MM.1S (cell line): ENCODE measurements around the gene CNTNAP4.

ENCODE experiments used
- DNase-seq: peaks from one replicate; pipeline ENCODE4 v3.0.0-alpha.2; 2015
- H2AFZ ChIP-seq: fragments of 300-600 bp; sonication (generic); 2 replicates; pipeline ENCODE4 v1.6.0; 2016; ENCODE audit warnings: antibody characterized with exemption, low read length
- H3F3A ChIP-seq: fragments of 300-600 bp; sonication (generic); 2 replicates; pipeline ENCODE4 v1.6.1; 2016; ENCODE audit warnings: mild to moderate bottlenecking, antibody characterized with exemption, low read length, moderate library complexity, mixed read lengths; ENCODE audit not compliant: insufficient read depth
- H3K27ac ChIP-seq: fragments of 300-600 bp; sonication (generic); 2 replicates; pipeline ENCODE4 v1.5.1; 2016; ENCODE audit warnings: mild to moderate bottlenecking, low read length
- H3K27me3 ChIP-seq: fragments of 300-600 bp; sonication (generic); replicated peaks from 2 replicates; pipeline ENCODE4 v1.6.0; 2016; ENCODE audit warnings: low read length; ENCODE audit not compliant: insufficient read depth
- H3K36me3 ChIP-seq: fragments of 300-600 bp; sonication (generic); replicated peaks from 2 replicates; pipeline ENCODE4 v1.6.1; 2016; ENCODE audit warnings: mild to moderate bottlenecking, low read length, mixed read lengths; ENCODE audit not compliant: insufficient read depth
- H3K4me1 ChIP-seq: fragments of 300-600 bp; sonication (generic); 2 replicates; pipeline ENCODE4 v1.6.1; 2016; ENCODE audit warnings: low read length, mixed read lengths
- H3K4me2 ChIP-seq: fragments of 300-600 bp; sonication (generic); 2 replicates; pipeline ENCODE4 v1.6.0; 2016; ENCODE audit warnings: low read depth, low read length
- H3K4me3 ChIP-seq: fragments of 300-600 bp; sonication (generic); 2 replicates; pipeline ENCODE4 v1.5.1; 2016; ENCODE audit warnings: low read length, mixed read lengths
- H3K79me2 ChIP-seq: fragments of 300-600 bp; sonication (generic); 2 replicates; pipeline ENCODE4 v1.6.1; 2016; ENCODE audit warnings: mixed run types, low read length, mixed read lengths
- H3K9ac ChIP-seq: fragments of 300-600 bp; sonication (generic); 2 replicates; pipeline ENCODE4 v1.6.1; 2016; ENCODE audit warnings: low read length, mixed read lengths
- H3K9me2 ChIP-seq: fragments of 300-600 bp; sonication (generic); replicated peaks from 2 replicates; pipeline ENCODE4 v1.6.1; 2016; ENCODE audit warnings: mild to moderate bottlenecking, low read length, mixed read lengths; ENCODE audit not compliant: insufficient read depth
- H3K9me3 ChIP-seq: fragments of 300-600 bp; sonication (generic); replicated peaks from 2 replicates; pipeline ENCODE4 v1.6.1; 2016; ENCODE audit warnings: mild to moderate bottlenecking, low read length, mixed read lengths; ENCODE audit not compliant: insufficient read depth
- H4K20me1 ChIP-seq: fragments of 300-600 bp; sonication (generic); 2 replicates; pipeline ENCODE4 v1.6.1; 2016; ENCODE audit warnings: mild to moderate bottlenecking, low read length, moderate library complexity, mixed read lengths; ENCODE audit not compliant: insufficient read depth
- CTCF ChIP-seq: fragments of 300-600 bp; sonication (generic); IDR thresholded peaks from 2 replicates; pipeline ENCODE4 v1.5.1; 2016; ENCODE audit warnings: antibody characterized with exemption, low read length, mixed read lengths
- EZH2 ChIP-seq: fragments of 300-600 bp; sonication (generic); optimal IDR thresholded peaks from 2 replicates; pipeline ENCODE3; 2017; ENCODE audit warnings: low read depth, mild to moderate bottlenecking, antibody characterized with exemption, low read length, mixed read lengths
- EZH2phosphoT487 ChIP-seq: fragments of 300-600 bp; sonication (generic); IDR thresholded peaks from 2 replicates; pipeline ENCODE4 v1.6.1; 2018; ENCODE audit warnings: antibody characterized with exemption, low read length

CNTNAP4 gene

GRCh38 chr16:76487411-76488064, 210.3 kb downstream of the CNTNAP4 start:
- H3K4me3 ChIP-seq: no peak overlapping the region
- no peak overlapping the region for H3K4me2 ChIP-seq
- H3K36me3 ChIP-seq: no peaks in the 10 kb centered on the region
- no peaks in the 10 kb centered on the region for H3K27me3 ChIP-seq
- H2AFZ ChIP-seq: no peak overlapping the region
- H4K20me1 ChIP-seq: no peaks in the 10 kb centered on the region
- no peaks in the 10 kb centered on the region for H3K4me1 ChIP-seq
- H3K9ac ChIP-seq: no peak overlapping the region
- no peak for DNase-seq
- no peak overlapping the region for H3K27ac ChIP-seq
- no peaks in the 10 kb centered on the region for H3K79me2 ChIP-seq
- H3K9me2 ChIP-seq: no peaks in the 10 kb centered on the region
- H3K9me3 ChIP-seq: no peaks in the 10 kb centered on the region
- TF ChIP-seq EZH2 (no peak), EZH2phosphoT487 (no peak), CTCF (no peak)
- no peaks in the 10 kb centered on the region for H3F3A ChIP-seq

DNA sequence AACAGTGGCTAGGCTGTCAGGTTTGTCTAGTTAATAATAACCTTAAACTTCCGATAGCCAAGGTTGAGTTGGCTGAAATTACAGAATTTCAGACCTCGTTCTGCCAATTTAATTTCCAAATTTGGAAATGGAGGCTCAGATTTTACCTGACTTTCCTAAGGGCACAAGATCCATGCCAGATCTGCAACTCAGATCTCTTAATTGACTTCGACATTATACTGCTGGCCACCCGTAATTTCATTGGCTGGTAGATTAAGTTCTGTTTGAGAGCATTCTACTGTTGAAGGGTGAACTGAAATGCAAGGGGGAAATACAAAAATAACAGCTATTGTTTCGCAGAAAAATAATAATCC, 210.8 kb downstream of the CNTNAP4 start:
- no peak overlapping the region for H3K27ac ChIP-seq
- TF ChIP-seq EZH2 (no peak), EZH2phosphoT487 (no peak), CTCF (no peak)
- no peaks in the 10 kb centered on the region for H3K9me2 ChIP-seq
- H2AFZ ChIP-seq: no peak overlapping the region
- H3F3A ChIP-seq: no peaks in the 10 kb centered on the region
- H3K36me3 ChIP-seq: no peaks in the 10 kb centered on the region
- H3K4me1 ChIP-seq: no peaks in the 10 kb centered on the region
- no peaks in the 10 kb centered on the region for H3K79me2 ChIP-seq
- H3K27me3 ChIP-seq: no peaks in the 10 kb centered on the region
- H4K20me1 ChIP-seq: no peaks in the 10 kb centered on the region
- H3K9ac ChIP-seq: no peak overlapping the region
- DNase-seq: no peak
- H3K9me3 ChIP-seq: no peaks in the 10 kb centered on the region
- no peak overlapping the region for H3K4me3 ChIP-seq
- no peak overlapping the region for H3K4me2 ChIP-seq

- Histone ChIP-seq H3K27ac (no peak overlapping the region), H3K27me3 (no peaks in the 10 kb centered on the region), H3K79me2 (no peaks in the 10 kb centered on the region), H2AFZ (no peak overlapping the region), H3K4me1 (no peaks in the 10 kb centered on the region), H3K4me3 (no peak overlapping the region), H3F3A (no peaks in the 10 kb centered on the region), H3K4me2 (no peak overlapping the region), H3K9me2 (no peaks in the 10 kb centered on the region), H4K20me1 (no peaks in the 10 kb centered on the region), H3K36me3 (no peaks in the 10 kb centered on the region), H3K9me3 (no peaks in the 10 kb centered on the region), H3K9ac (no peak overlapping the region)
- TF ChIP-seq EZH2phosphoT487: no peak
- TF ChIP-seq CTCF: no peak
- TF ChIP-seq EZH2: no peak
- DNase-seq: no peak
Observed at GRCh38 chr16:76490036-76490639, 212.9 kb downstream of the CNTNAP4 start.
